Fibroblast of skin of left quadriceps (primary cell): Measurements from ENCODE around the gene SDHC.
"Not testable (repeated sequence)": the region's sequence is repeated elsewhere in the genome, so short reads cannot be mapped to it uniquely, and the experiment has no call there.

Source experiments
- DNase-seq, 2 experiments: peaks; one replicate each; pipeline ENCODE4 v3.0.0-alpha.2; 2013; ENCODE audit warnings: low read depth in 2 of 2

Gene SDHC

DNA sequence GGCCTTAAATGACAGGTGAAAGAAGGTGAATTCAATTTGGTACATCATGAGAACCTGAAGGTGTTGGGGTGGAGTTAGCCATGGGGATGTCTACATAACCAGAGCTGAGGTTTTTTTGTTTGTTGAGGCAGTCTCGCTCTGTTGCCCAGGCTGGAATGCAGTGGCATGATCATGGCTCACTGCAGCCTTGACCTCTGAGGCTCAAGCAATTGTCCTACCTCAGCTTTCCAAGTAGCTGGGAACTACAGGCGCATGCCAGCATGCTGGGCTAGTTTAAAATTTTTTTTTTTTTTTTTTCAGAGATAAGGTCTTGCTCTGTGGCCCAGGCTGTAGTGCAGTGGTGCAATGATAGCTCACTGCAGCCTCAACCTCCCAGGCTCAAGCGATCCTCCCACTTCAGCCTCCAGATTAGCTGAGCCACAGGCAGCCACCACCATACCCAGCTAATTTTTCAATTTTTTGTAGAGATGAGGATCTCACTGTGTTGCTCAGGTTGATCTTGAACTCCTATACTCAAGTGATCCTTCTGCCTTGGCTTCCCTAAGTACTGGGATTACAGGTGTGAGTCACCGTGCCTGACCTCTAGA is 2.5 kb upstream of the SDHC start:
- no peak for DNase-seq

DNA sequence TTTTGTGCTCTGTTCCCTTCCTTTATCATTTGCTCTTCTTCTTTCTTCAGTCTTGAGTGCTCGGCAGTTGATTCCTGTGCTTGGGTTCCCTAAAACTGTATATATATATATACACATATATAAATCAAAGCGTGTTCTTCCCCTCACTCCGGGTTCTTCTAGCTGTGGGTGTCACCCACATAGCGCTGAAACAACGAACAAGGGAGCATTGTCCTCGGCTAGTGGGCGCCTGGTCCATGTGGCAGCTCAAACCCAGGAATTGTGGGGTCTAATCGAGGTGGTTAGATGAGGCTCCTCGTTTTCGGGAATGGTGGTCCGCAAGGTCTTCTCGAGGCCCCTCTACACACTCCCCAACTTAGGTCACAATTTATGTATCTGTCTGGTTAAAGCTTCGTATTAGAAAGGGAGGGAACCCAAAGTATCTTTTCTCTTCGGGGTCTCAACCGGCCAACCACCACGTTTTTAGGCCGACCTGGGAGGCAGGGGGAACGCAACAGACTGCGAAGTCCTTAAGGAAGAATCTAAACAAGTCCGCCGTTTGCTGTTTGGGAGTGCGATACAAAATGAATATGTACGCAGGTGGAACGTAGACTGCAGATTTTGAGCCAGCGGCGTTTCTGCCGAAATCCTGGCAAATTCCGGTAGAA is 504 bp upstream of the SDHC start:
- DNase-seq = no peak

DNA sequence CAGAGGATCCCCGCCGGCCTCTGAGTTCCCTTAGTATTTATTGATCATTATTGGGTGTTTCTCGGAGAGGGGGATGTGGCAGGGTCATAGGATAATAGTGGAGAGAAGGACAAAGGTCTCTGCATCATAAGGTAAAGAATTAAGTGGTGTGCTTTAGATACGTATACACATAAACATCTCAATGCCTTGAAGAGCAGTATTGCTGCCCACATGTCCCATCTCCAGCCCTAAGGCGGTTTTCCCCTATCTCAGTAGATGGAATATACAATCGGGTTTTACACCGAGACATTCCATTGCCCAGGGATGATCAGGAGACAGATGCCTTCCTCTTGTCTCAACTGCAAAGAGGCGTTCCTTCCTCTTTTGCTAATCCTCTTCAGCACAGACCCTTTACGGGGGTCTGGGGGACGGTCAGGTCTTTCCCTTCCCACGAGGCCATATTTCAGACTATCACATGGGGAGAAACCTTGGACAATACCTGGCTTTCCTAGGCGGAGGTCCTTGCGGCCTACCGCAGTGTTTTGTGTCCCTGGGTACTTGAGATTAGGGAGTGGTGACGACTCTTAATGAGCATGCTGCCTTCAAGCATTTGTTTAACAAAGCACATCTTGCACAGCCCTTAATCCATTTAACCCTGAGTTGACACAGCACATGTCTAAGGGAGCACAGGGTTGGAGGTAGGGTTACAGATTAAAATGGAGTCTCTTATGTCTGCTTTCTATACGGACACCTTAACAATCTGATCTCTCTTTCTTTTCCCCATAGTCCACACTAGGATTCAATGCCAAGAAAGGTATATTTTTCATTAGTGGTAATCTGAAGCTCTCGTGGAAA is 1.9 kb downstream of the SDHC start:
- not testable (repeated sequence) for DNase-seq

DNA sequence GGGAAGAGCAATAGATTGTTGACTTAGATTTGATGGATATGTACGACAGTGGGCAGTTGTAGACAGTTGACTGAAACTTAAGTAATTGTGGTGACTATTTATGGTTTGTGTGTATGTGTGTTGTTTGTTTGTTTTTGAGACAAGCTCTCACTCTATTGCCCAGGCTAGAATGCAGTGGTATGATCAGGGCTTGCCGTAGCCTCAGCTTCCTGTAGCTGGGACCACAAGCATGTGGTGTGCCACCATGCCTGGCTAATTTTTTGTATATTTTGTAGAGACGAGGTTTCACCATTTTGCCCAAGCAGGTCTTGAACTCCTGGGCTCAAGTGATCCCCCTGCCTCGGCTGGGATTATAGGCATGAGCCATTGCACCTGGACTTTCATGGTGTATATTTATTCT is 9.8 kb downstream of the SDHC start:
- DNase-seq = no peak

DNA sequence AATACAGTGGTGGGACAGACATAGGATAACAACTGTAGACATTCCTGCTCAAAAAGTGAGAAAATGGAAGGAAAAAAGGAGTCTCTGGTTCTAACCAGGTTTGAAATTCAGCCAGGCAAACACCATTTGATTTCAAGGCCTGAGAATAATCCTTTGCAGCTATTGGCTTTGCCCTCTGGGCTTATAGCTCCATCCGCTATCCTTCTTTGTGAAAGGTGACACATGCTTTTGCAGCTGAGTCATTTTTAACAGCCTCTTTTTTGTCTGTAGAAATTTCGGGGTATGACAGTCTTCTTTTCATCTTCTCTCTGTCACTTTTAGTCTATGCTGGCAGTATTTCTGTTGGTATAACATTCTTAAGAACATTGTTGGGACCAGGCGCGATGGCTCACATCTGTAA is 16.2 kb downstream of the SDHC start:
- DNase-seq = no peak

DNA sequence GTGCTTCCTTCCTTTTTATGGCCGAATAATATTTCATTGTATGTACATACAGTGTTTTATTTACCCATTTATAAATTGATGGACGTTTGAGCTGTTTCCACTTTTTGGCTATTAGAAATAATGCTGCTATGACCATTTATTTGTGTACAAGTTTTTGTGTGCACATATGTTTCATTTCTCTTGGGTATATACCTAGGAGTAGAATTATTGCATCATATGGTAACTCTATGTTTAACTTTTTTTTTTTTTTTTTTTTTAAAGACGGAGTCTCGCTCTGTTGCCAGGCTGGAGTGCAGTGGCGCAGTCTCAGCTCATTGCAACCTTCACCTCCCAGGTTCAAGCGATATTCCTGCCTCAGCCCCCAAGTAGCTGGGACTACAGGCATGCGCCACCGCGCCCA is 19.0 kb downstream of the SDHC start:
- DNase-seq = no peak

DNA sequence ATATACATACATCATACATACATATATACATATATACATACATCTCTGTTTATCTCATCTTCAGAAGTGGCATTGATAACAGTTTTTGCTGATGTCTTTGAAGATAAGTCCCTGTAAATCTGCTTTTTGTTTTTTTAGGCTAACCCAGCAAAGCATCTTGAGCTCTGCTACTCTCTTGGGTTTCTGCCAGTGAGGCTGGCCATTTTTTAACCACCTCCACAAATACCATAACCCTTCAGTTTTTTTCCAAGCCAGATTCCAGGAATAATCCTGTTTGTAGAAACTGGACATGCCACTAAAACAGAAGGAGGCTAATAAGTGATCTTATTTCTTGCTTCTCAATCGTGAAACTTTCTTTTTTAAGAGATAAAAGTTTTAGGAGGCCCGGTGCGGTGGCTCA is 21.6 kb downstream of the SDHC start:
- no peak for DNase-seq

DNA sequence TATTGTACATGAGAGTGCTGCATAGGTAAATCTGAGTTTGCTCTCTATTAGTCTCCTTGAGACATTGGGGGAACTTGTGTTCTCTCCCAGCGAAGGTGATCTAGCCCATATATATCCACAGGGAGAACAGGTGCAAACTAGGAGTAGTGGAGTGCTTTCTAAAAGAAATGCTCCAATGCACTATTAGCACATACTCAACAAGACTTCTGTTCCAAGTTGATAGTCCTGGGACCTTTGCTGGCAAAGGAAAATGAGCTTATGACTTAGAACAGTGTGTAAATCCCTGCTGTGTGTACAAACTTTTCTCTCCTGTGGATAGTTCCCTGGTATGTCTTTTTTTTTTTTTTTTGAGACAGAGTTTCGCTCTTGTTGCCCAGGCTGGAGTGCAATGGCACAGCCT is 28.0 kb downstream of the SDHC start:
- DNase-seq = no peak

DNA sequence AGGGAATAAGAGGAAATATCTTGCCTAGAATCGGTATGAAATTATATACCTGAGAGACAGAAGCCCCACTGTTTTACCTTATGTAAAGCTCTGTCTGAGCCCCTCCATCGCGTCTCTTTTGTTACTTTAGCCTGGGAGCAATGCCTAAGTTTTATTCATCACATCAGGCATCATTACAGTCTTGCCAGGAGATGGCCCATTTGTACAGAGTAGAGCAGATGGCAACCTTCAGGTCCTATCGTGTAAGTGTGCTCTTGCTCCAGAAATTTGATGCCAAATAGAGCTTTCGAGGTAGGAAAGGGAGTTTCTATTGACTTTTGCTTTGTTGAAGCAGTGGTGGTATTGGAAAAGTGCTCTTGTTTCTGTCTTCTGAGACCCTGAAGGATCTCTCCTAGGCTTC is 28.6 kb downstream of the SDHC start:
- no peak for DNase-seq

DNA sequence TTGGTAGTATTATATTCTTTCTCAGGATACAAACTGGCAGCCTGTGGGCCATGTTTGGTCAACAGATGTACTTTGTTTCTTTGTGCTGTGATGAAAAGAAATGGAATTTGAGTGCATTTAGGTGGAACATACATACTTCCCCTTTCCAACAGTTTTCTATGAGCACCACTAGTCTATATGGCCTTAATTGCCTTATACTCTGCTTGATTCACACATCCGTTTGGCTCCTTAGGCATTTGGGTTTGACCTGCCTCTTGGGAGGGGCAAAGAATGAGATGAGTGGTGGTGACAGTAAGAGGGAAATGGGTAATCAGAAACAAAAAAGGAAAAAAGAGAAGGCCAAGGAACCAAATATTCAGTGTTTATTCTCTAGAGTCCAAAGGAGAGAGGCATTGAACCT is 36.5 kb downstream of the SDHC start:
- no peak for DNase-seq

DNA sequence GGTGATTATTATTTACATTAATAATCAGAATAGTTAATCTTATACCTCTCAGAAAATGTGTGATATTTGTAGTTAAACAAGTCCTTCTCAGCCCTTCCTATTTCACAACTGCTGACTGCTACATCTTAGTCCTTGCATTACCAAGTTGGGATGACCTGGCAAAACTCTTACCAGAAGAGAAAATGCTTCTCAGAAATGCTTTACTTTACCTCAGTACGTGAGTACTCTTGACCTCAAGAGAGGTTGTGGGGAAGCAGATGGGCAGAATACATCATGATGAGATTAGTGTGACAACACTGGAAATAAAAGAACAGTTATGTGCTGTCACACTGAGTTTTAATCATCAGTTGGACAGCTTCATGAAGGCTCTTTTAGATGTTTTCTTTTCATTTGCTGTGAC is 37.3 kb downstream of the SDHC start:
- no peak for DNase-seq

DNA sequence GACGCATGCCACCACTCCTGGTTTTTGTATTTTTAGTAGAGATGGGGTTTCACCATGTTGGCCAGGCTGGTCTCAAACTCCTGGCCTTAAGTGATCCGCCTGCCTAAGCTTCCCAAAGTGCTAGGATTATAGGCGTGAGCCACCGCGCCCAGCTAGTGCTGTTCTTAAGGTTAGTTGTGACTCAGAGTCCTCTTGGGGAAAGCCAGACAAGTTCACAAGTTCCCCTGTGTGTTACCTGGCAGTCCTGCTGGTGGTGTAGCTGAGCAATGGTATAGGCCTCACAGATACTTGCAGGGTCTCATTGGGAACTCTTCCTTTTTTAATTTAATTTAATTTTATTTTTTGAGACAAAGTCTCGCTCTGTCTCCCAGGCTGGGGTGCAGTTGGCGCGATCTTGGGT is 42.9 kb downstream of the SDHC start:
- no peak for DNase-seq

DNA sequence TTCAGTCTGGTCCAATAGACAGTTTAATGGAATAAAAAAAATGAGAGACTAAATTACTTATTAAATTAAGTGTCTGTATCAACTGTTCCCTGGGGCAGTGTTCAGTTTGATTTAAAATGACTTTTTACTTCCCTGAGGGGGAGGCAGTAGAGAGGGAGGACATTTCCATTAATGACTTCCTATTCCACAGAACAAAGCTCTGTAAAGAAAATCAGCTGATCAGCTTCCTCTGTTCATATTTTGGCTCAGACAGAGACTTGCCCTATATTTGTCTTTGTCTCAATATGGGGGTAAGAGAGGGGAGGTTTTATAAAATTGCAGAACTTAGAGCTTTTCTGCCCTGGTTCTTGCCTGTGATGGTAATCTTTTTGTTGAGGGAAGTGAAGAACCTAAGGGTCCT is 45.1 kb downstream of the SDHC start:
- DNase-seq = no peak

DNA sequence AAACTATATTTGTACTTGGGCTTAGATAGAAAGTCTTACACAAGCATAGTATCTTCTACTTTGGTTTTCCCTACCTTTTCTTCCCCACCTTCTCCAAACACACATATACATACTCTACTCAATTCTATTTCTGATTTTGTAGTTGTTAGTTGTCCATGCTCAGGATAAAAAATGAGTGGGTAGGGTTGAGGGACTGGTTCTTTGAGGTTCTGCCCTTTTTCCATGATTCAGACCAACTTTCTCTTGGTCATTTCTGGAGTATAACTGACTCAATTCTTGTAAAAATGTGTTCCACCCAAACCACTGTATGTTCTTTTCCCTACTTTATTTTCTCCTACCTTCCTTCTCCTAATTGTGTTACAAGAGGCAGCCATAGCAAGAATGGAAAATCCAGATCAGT is 50.2 kb downstream of the SDHC start:
- no peak for DNase-seq

DNA sequence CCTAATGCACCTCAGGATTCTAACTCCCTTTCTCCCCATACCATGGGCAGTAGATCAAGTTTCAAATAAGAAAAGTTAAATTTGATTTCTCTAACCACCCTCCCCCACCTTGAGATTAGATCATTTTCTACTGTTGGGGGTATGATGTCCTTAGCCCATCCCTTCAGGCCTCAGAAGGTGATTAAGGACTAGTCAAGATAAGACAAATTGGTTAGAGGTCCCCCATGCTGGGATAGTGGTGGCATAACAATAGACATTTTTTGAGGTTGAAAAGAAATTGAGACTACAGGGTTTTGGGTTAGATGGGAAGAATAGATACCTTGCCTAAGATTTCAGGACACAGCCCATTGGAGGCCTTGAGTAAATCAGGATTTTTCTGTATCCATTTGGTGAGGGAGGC is 51.0 kb downstream of the SDHC start:
- no peak for DNase-seq

DNA sequence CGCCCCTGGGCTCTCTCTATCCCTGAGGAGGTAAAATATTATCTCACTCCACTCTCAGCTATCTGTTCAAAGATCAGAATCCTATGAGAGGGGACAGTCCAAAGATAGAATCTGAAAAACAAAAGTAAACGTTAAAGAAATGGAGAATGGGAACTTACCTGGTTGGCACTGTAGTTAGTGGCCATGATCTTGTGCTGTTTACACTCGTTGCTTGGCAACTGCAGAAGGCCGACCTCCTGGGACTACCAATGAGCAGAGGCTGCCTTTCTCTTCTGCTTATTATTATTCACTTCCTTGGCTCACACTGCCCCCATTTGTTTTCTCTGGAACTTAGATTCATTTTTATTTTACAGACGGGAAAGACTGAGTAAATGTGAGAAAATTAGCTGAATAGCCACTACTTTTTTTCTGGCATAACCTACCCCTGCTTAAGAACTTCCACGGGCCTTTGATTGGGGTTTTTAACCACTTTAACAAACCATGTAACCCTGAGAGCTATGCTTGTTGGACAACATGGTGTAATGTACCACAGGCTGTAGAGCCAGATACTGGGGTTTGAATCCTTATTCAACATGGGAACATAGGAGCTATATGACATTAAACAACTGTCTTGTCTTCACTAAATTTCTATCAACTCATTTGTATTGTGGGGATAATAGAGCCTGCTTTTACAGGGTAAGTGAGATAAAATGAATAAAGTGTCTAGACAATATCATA is 53.7 kb downstream of the SDHC start, which contains the start of gene CFAP126:
Gene CFAP126 (minus strand): TSS at position 193 of the 717 bp plus-strand sequence. CDS start 8 bp downstream, at position 185.
- DNase-seq = peak; percentile 11 to 17

DNA sequence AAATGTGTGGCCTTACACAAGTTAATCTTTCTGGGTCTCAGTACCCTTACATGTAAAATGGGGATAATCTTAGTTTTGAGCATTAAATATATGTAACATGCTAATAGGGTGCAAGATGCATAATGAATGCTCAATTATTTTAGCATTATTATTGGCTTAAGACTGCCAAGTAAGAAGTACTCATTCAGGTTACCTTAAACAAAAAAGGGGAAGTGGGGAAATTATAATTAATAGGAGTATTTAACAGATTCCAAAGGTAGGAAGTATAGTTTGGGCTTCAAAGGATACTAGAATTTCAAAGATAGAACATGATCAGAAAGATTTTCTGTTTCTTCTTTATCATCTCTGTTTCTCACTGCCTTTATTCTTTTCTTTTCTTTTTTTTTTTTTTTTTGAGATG is 59.3 kb downstream of the SDHC start:
- DNase-seq = no peak

DNA sequence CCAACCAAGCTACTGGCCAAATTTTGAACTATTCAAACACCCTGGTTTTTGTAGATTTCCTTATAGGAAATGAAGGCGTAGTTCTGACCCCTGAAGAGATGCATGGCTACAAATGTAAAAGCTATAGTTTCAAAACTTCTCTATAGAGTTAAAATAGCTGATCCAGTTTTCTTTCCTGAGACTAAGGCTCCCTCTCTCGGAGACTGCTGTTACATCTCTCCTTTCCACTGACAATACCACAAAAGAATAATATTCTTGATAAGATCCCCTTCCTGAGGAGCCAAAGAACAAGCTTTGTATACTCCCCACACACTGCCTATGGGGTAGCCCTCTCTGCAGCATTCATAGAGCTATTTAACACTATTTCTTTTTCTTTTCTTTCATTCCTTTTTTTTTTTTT is 60.2 kb downstream of the SDHC start:
- no peak for DNase-seq

DNA sequence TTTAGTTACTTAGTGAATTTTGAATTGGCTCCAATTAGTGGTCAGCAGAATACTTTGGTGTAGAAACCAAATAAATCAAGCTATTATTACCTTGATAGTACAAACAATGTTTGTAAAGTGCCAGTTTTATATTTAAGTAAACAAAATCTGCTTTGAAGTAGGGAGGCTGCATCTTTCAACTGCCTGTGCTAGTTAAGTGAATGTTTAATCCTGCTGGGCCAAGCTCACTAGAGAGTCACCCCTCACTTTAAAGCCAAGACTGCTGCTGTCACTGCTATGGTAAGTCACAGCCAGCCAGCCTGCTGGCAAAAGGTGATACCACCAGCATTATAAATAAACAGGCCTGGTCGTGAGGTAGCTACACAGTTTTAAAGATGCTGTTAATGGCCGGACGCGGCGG is 63.8 kb downstream of the SDHC start:
- DNase-seq = no peak

DNA sequence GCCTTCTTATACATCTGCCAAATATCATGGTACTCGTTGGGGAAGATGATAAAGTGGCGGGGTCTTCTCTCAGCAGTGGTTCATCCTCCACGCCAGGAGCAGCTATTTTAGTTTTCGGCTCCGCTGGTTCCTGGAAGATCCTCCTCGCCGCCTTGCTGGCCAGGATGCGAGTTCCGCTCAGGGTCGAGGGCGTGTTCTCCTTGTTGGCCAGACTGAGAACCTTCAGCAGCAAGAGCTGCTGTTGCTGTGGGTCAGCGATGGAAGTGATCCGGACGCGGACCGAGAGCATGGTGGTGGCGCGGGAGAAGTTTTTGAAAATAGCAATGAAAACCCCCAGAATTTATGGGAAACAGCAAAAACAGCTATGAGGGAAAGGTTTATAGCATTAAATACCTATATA is 64.9 kb downstream of the SDHC start:
- DNase-seq = no peak

DNA sequence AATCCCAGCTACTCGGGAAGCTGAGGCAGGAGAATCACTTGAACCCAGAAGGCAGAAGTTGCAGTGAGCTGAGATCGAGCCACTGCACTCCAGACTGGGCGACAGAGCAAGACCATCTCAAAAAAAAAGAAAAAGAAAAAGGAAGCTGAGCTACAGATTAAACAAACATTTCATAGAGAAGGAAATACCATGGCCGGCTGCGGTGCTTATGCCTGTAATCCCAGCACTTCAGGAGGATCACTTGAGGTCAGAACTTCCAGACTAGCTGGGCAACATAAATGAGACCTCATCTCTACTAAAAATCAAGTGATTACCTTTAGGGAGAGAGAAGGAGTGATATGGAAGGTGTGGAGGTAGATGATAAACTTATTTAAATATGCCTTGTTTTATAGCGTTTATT is 67.5 kb downstream of the SDHC start:
- DNase-seq = no peak

DNA sequence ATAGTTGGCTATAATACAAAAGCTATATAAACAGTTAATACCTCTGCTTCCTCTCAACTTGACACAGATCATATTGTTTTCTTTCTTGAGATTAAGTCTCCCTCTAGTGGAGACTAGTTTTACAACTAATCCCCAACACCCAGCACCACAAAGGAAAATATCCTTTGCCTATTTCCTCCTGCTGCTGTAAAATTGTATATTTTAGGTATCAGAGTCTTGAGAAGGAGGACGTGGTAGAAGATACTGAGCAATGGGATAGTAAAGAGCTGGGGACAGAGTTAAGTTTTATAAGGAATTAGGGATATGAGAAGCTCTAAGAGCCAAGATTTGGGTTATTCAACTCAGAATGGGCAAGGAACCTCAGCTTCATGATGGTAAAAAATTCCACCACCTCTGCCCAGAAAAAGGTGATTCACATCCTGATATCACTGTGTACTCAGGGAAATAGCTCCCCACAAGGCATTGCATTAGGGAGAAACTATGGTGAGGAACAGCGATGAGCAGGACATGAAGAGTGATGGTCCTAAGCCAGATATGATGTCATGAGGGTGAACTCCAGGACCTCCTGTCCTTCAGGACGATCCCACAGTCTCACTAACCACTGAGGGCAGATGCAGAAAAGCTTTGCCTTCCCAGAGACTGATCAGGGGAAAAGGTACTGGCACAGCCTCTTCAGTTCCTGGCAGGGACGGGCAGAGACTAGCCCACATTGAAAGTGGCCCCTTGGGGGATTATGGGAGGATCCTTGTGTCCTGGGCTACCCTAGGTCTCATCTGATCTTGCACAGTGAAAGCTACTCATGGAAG is 68.2 kb downstream of the SDHC start:
- DNase-seq = peak; percentile 33 to 41
